ENCODE results near the gene HLF.

Gene HLF

GRCh38 chr17:55366020-55366481, 101.3 kb downstream of the HLF start:
- no peak for DNase-seq

GRCh38 chr17:55368706-55369105, 103.9 kb downstream of the HLF start:
- DNase-seq: no peak

All from inflammatory macrophage (primary cell).